ENCODE measurements around the gene THRAP3.
"Not testable (repeated sequence)": the region's sequence is repeated elsewhere in the genome, so short reads cannot be mapped to it uniquely, and the experiment has no call there.

THRAP3 gene

GRCh38 chr1:36251794-36252481 is 27.7 kb downstream of the THRAP3 start:
- no peak for DNase-seq

GRCh38 chr1:36252482-36252824 is 28.2 kb downstream of the THRAP3 start:
- not testable (repeated sequence) for DNase-seq

- DNase-seq: no peak
These were observed 29.1 kb downstream of the THRAP3 start for GRCh38 chr1:36253161-36253862.

DNA sequence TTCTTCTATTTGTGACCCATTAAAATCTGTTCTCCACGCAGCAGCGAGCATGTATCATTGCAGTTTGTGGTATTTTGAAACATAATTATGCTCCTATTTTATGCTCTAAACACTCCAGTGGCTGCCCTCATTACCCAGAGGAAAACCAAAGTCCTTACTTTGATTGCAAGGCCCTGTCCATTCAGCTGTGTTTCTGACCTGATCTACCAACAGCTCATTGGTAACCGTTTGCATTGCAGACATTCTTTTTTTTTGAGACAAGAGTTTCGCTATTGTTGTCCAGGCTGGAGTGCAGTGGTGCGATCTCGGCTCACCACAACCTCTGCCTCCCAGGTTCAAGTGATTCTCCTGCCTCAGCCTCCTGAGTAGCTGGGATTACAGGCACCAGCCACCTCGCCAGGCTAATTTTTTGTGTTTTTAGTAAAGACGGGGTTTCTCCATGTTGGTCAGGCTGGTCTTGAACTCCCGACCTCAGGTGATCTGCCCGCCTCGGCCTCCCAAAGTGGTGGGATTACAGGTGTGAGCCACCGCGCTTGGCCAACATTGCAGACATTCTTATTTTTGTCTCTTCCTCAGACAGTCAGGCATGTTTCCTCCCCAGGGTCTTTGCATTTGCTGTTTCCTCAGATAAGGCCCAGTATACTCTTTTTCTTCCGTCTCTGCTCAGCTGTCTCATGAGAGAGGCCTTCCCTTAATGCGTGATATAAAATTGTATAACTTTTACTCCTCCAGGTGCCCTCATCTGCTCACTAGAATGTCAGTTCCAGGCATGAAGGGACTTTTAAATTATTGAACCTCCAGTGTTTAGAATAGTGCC is 32.5 kb downstream of the THRAP3 start:
- DNase-seq: no peak

DNA sequence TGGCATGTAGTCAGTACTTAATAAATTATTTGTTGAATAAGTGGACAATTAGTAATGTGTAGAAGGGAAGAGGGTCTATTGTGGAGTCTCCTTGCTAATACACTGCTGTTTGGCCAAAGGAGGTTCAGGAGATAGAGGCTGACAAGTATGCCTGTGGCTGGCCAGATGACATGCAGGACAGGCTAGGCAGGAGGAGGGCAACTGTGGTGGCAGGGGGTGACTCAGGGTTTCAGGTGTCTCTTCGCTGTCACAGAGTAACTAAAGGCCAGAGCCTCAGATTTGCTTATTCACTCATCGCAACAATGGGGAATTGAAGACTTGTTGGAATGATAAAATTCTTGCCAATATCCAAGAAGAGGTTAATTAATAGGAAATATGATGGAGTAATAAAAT is 33.1 kb downstream of the THRAP3 start:
- peak in 1 of 2 experiments; percentile 13 for DNase-seq

DNA sequence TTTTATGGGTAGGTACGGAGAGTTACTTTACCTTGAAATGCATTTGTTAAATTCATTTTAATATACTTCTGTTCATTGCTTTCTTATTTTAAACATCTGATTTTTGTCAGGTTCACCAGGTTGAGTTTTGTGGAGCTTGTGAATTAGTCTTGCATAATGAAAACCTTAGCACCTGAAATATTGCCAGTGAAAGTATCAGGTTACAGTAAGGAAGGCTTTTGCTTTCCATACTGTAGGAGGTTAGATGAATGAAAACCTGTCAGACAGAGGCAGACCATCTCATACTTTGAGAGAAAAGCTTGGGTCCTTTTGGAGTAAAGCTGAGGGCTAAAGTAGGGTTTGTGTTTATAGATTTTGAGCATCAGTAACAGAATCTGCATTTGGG is 34.7 kb downstream of the THRAP3 start:
- peak; percentile 78 for DNase-seq

GRCh38 chr1:36268981-36269380 is 44.7 kb downstream of the THRAP3 start:
- no peak for DNase-seq

DNA sequence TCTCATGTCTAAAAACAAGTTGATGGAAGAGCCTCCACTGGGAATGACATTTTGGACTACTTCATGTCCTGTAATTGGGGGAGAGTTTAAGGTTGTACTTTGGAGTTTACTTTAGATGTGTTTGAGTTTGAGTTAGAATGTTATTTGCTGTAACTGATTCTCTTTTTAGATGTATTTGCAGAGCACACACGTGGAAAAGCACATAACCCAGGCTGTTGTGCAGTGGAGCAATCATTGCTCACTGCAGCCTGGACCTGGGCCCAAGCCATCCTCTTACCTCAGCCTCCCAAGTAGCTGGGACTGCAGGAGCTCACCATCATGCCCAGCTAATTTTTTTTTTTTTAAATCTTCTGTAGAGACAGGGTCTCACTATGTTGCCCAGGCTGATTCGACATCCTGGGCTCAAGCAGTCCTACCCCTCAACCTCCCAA is 45.2 kb downstream of the THRAP3 start:
- no peak for DNase-seq

DNA sequence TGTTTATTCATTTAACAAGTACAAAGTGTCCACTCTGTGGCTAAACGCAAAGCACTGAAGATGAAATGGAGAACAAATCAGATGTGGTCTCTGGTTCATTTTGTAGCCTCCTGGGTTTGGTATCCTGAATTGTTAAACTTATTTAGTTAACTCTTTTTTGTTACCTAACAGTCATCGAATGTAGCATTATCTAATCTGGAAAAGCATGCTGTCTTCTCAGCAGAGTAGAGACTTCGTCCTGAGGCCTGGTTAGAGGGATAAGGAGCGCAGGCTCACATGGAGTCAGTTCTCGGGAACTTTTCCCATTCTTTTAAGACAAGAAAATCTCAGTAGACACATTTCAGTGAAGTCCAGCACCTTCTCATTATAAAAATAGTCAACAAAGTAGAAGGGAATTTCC is 48.8 kb downstream of the THRAP3 start:
- no peak for DNase-seq

DNA sequence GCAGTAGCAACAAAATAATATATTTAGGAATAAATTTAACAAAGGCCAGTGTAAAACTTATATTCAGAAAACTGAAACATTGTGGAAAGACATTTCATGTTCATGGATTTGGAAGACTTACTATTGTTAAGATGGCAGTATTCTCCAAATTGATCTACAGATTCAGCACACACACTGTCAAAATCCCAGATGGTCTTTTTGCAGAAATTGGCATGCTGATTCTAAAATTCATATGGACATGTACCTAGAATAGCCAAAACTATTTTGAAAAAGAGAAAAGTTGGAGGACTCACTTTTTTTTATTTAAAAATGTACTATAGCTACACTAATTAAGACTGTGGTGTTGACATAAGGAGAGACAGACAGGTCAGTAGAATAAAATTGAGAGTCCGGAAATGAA is 50.0 kb downstream of the THRAP3 start:
- no peak for DNase-seq

- no peak for DNase-seq
These were observed 52.4 kb downstream of the THRAP3 start for GRCh38 chr1:36276688-36277087.

GRCh38 chr1:36279110-36279788 is 55.0 kb downstream of the THRAP3 start:
- no peak for DNase-seq

GRCh38 chr1:36279789-36280296 is 55.6 kb downstream of the THRAP3 start:
- DNase-seq: no peak

- DNase-seq: no peak
These were observed 59.8 kb downstream of the THRAP3 start for GRCh38 chr1:36284061-36284460.

DNA sequence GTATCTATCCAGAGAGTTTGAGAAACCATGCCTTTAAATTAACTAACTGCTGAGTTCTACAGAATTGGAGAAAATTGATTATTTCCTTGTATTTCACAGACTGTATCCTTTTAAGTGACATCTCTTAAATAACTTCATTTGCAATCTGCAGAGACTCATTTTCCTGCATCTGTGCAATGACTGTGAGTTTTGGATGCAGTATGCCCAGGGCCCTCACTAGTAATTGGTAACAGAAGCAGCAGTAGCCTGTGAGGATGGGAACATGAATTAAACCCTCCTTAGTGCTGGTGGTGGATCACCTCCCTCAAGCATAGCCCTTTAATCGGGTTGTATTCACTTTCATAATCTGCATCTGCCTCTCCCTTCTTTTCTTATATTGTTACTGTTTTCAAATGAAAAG is 60.3 kb downstream of the THRAP3 start:
- no peak for DNase-seq

DNA sequence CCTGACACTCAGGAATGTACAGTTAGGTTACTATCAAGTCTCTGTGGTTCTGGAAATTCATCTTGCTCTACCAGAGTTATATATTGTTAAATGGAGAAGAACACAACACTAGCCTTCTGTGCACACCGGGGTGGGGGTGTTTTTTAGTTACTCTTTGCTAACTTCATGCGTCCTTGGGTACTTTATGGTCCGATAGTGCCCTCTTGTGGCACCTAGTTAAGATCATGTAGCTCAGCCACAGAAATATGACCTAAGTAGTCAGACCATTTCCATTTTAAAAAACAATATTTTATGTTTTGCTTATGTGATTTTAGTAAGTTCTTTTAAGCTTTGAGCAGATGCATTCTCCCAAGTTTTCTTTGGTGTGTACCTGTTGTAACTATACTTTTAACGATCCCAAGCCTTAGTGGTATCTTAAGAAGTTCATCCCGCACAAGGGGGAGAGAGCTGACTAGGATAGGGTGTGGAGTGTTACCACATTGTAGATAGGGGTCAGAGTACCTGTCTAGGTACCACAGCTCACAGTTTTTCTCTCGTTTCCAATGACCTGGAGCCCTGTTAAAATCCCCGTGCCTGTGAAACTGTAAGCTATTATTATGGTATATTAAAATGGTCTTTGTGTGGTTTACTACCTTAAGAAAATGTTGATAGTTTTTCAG is 61.3 kb downstream of the THRAP3 start:
- DNase-seq: peak; percentile 75 to 94

DNA sequence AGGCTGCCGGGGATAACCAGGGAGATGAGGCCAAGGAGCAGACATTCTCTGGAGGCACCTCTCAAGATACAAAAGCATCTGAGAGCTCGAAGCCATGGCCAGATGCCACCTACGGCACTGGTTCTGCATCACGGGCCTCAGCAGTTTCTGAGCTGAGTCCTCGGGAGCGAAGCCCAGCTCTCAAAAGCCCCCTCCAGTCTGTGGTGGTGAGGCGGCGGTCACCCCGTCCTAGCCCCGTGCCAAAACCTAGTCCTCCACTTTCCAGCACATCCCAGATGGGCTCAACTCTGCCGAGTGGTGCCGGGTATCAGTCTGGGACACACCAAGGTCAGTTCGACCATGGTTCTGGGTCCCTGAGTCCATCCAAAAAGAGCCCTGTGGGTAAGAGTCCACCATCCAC is 62.6 kb downstream of the THRAP3 start:
- DNase-seq: no peak

GRCh38 chr1:36287595-36287994 is 63.4 kb downstream of the THRAP3 start:
- DNase-seq: no peak

GRCh38 chr1:36295390-36295789 is 71.1 kb downstream of the THRAP3 start:
- no peak for DNase-seq

DNA sequence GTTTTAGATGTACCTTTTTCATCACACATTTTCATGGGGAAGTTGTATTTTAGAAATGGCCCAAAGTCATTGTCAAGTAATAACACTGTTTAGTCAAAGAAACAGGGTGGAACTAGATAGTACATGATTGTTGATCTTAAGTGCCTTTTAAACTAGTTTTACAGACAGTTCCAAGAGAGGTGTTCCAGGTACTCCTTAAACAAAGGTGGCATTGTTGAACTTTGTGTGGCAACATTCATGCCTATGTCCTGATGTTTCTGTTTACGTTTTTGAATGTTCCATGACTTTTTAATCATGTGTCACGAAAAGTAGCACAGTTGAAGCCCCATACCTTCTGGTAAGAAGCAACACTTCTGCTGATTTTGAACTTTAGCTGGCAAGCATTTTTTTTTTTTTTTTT is 72.8 kb downstream of the THRAP3 start:
- DNase-seq: no peak

GRCh38 chr1:36298640-36299039 is 74.4 kb downstream of the THRAP3 start:
- no peak for DNase-seq

DNA sequence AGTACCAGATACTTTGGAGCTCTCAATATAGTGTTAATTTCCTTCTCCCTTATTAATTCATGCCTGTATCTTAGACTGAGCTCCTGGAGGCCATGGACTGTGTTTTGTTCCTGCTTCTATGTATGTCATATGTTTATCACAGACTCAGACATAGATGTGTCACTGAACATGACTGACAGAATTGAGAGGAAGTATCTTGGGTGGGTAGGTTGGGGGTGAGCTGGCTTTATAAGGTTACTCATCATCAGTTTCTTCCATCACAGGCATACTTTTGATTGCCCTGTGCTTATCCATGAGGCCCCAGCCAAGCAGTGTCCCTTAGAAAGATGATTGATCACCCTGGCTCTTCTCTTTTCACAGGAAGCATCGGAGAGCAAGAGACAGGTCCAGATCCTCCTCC is 76.3 kb downstream of the THRAP3 start:
- no peak for DNase-seq

GRCh38 chr1:36301220-36301619 is 77.0 kb downstream of the THRAP3 start:
- no peak for DNase-seq
